Transverse colon (tissue), 3 donors: Measurements from ENCODE around the gene BICRA.

ENCODE experiments used
- POLR2A ChIP-seq: fragments of 450-650 bp; IDR thresholded peaks from one replicate; pipeline ENCODE4 v1.6.1; 2016; ENCODE audit warnings: antibody characterized with exemption, mild to moderate bottlenecking, moderate library complexity
- TF ChIP-seq, protein P1 (sequence below), 5 experiments: fragments of 200-600 bp in 3 of 5; fragments of 450-650 bp in 2 of 5; sonication (generic) in 3 of 5; IDR thresholded peaks; 1 replicate in 2 of 5; 2 replicates in 3 of 5; pipeline ENCODE4 v1.5.1; 2016 to 2017; ENCODE audit warnings: antibody characterized with exemption in 5 of 5, inconsistent platforms in 3 of 5, mild to moderate bottlenecking in 2 of 5, moderate library complexity in 1 of 5

DNA sequence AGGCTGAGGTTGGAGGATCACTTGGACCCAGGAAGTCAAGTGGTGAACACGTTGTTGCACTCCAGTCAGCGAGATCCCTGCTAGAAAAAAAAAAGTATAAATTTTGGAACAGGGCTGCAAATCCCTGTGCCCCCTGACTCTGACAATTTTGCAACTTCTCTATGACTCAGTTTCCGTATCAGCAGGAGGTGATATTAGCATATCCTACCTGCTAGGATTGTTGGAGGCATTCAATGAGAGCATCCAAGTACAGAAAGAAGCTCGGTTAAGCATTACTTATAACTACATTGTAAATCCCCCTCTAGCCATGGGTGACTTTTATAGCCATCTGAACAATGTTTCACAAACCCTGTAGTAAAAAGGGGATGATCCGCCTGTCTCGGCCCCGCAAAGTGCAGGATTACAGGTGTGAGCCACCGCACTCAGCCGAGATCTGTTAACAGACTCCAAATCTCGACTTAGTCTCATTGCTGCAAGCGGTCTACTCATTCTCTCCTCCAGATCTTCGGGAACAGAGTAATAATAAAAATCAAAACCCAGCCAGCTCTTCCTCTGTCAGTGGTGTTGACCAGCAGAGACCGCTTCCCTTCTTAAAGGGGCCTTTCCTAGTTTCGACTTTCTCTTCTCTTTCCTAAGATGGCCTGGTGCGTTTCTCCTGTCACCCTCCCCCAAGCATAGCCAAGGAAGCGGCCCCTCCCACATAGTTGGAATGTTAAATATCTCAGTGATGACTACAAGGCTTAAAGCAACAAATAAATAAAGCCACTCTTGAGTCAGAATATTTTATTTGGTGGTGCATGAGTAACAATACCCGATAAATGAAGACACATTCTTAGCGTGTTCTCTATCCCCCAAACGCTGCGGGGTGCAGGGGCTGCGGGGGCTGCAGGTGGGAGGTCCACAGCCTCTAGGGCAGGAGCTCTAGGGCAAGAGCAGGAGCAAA lies 10.3 kb upstream of the BICRA start:
- TF ChIP-seq, protein P1, sequence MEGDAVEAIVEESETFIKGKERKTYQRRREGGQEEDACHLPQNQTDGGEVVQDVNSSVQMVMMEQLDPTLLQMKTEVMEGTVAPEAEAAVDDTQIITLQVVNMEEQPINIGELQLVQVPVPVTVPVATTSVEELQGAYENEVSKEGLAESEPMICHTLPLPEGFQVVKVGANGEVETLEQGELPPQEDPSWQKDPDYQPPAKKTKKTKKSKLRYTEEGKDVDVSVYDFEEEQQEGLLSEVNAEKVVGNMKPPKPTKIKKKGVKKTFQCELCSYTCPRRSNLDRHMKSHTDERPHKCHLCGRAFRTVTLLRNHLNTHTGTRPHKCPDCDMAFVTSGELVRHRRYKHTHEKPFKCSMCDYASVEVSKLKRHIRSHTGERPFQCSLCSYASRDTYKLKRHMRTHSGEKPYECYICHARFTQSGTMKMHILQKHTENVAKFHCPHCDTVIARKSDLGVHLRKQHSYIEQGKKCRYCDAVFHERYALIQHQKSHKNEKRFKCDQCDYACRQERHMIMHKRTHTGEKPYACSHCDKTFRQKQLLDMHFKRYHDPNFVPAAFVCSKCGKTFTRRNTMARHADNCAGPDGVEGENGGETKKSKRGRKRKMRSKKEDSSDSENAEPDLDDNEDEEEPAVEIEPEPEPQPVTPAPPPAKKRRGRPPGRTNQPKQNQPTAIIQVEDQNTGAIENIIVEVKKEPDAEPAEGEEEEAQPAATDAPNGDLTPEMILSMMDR (IDR thresholded peaks at IDR 0.05): no peak
- no peak for TF ChIP-seq POLR2A
